ENCODE measurements around the gene PGLYRP4.
"Not testable (repeated sequence)": the region's sequence is repeated elsewhere in the genome, so short reads cannot be mapped to it uniquely, and the experiment has no call there.

Gene PGLYRP4

GRCh38 chr1:153337980-153338853 is 10.4 kb downstream of the PGLYRP4 start:
- DNase-seq (ENCODE audit: low read depth), result no peak

GRCh38 chr1:153336650-153337049 is 12.0 kb downstream of the PGLYRP4 start:
- DNase-seq (ENCODE audit: low read depth), result no peak

- no peak for DNase-seq (ENCODE audit: low read depth)
These were observed 14.7 kb downstream of the PGLYRP4 start for GRCh38 chr1:153333902-153334301.

GRCh38 chr1:153324912-153325311 is 23.7 kb downstream of the PGLYRP4 start:
- no peak for DNase-seq (ENCODE audit: low read depth)

GRCh38 chr1:153322568-153322967 is 26.1 kb downstream of the PGLYRP4 start:
- no peak for DNase-seq (ENCODE audit: low read depth)

- DNase-seq (ENCODE audit: low read depth), result not testable (repeated sequence)
These were observed 30.5 kb downstream of the PGLYRP4 start for GRCh38 chr1:153318145-153318544.

GRCh38 chr1:153316013-153316412 is 32.6 kb downstream of the PGLYRP4 start:
- DNase-seq (ENCODE audit: low read depth), result not testable (repeated sequence)

- DNase-seq (ENCODE audit: low read depth), result not testable (repeated sequence)
These were observed 34.3 kb downstream of the PGLYRP4 start for GRCh38 chr1:153314388-153314787.

- DNase-seq (ENCODE audit: low read depth), result no peak
These were observed 35.4 kb downstream of the PGLYRP4 start for GRCh38 chr1:153313288-153313687.

- no peak for DNase-seq (ENCODE audit: low read depth)
These were observed 36.0 kb downstream of the PGLYRP4 start, which contains the start of gene PGLYRP3 for GRCh38 chr1:153312570-153313186. TSS of gene PGLYRP3 (minus strand) at chr1:153312952. CDS start at chr1:153310665, 2,287 bp downstream.

GRCh38 chr1:153310526-153310925 is 38.1 kb downstream of the PGLYRP4 start:
- no peak for DNase-seq (ENCODE audit: low read depth)

- DNase-seq (ENCODE audit: low read depth), result no peak
These were observed 39.2 kb downstream of the PGLYRP4 start for GRCh38 chr1:153309441-153309840.

GRCh38 chr1:153308540-153308939 is 40.1 kb downstream of the PGLYRP4 start:
- no peak for DNase-seq (ENCODE audit: low read depth)

GRCh38 chr1:153307221-153307600 is 41.4 kb downstream of the PGLYRP4 start:
- no peak for DNase-seq (ENCODE audit: low read depth)

- DNase-seq (ENCODE audit: low read depth), result no peak
These were observed 42.1 kb downstream of the PGLYRP4 start for GRCh38 chr1:153306303-153307220.

- no peak for DNase-seq (ENCODE audit: low read depth)
These were observed 43.0 kb downstream of the PGLYRP4 start for GRCh38 chr1:153305682-153306081.

- DNase-seq (ENCODE audit: low read depth), result no peak
These were observed 46.3 kb downstream of the PGLYRP4 start for GRCh38 chr1:153302308-153302707.

- no peak for DNase-seq (ENCODE audit: low read depth)
These were observed 54.8 kb downstream of the PGLYRP4 start for GRCh38 chr1:153293851-153294250.

GRCh38 chr1:153293480-153293775 is 55.2 kb downstream of the PGLYRP4 start:
- no peak for DNase-seq (ENCODE audit: low read depth)

- DNase-seq (ENCODE audit: low read depth), result no peak
These were observed 55.7 kb downstream of the PGLYRP4 start for GRCh38 chr1:153292740-153293479.

GRCh38 chr1:153292185-153292584 is 56.5 kb downstream of the PGLYRP4 start:
- DNase-seq (ENCODE audit: low read depth), result no peak

- DNase-seq (ENCODE audit: low read depth), result no peak
These were observed 57.1 kb downstream of the PGLYRP4 start for GRCh38 chr1:153291514-153291913.

Data from activated T-helper 9 cell treated with anti-CD3 and anti-CD28 coated beads, Interleukin-2, amount 50 U/mL, for 16 hours (primary cell).